Measurements from ENCODE around the gene ZNF20.

GRCh38 chr19:12085074-12085818 is 54.9 kb downstream of the ZNF20 start:
- TF ChIP-seq, protein P1, sequence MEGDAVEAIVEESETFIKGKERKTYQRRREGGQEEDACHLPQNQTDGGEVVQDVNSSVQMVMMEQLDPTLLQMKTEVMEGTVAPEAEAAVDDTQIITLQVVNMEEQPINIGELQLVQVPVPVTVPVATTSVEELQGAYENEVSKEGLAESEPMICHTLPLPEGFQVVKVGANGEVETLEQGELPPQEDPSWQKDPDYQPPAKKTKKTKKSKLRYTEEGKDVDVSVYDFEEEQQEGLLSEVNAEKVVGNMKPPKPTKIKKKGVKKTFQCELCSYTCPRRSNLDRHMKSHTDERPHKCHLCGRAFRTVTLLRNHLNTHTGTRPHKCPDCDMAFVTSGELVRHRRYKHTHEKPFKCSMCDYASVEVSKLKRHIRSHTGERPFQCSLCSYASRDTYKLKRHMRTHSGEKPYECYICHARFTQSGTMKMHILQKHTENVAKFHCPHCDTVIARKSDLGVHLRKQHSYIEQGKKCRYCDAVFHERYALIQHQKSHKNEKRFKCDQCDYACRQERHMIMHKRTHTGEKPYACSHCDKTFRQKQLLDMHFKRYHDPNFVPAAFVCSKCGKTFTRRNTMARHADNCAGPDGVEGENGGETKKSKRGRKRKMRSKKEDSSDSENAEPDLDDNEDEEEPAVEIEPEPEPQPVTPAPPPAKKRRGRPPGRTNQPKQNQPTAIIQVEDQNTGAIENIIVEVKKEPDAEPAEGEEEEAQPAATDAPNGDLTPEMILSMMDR (optimal IDR thresholded peaks at IDR 0.05 in 1 of 3, IDR thresholded peaks at IDR 0.05 in 1 of 3, conservative IDR thresholded peaks at IDR 0.05 in 1 of 3; ENCODE audit: extremely low read depth in 1 of 3, insufficient read depth in 2 of 3, low read length in 3 of 3), result no peak
- no peak for TF ChIP-seq EZH2 (IDR thresholded peaks at IDR 0.05; ENCODE audit: low read length)

Measured in keratinocyte (primary cell).